Lower leg skin (tissue), 4 donors: ENCODE data around the gene EFTUD2. TPM values are rescaled to one million over a fixed set of nuclear protein-coding genes. Genes with fewer than 3 reads are reported as not detected.

Experiments
- DNase-seq, 2 donors: peaks; one replicate each; pipeline ENCODE4 v3.0.0-alpha.2; 2019; ENCODE audit warnings: low spot score in 2 of 2
- H3K4me3 ChIP-seq: fragments of 200-600 bp; sonication (generic); 2 replicates; pipeline ENCODE4 v1.5.1; 2017; ENCODE audit warnings: mild to moderate bottlenecking, low read depth; ENCODE audit not compliant: poor library complexity, severe bottlenecking
- POLR2A ChIP-seq, 2 donors: fragments of 450-650 bp; IDR thresholded peaks; one replicate each; pipeline ENCODE4 v1.6.1; 2016 to 2017; ENCODE audit warnings: antibody characterized with exemption in 2 of 2, mild to moderate bottlenecking in 1 of 2, moderate library complexity in 1 of 2
- WGBS, 2 donors: methylation state at CpG; one replicate each; pipeline ENCODE4 v1.1.5; 2018; 5-methylcytosine and 5-hydroxymethylcytosine counted together
- intact Hi-C: fragments of 100-400 bp; cut with DNase I; formaldehyde crosslinking; loops from one replicate; pipeline ENCODE4 v1.15.0; 2023; ENCODE audit warnings: low total_unique reads
- total RNA-seq, 4 donors: library from RNA; depleted of rRNA; stranded (reverse); fragments of >200 nt; gene quantifications; one replicate each; pipeline ENCODE4 v1.1.0, GENCODE V29; 2016
- TF ChIP-seq, protein P1 (sequence below), 3 donors: fragments of 450-650 bp; IDR thresholded peaks; one replicate each; pipeline ENCODE4 v1.5.1; 2016; ENCODE audit warnings: antibody characterized with exemption in 3 of 3, mild to moderate bottlenecking in 3 of 3, moderate library complexity in 2 of 3

Gene EFTUD2
- total RNA-seq, 4 donors from 2014 or later: 45.0 to 69.2 (median 51.5) TPM

DNA sequence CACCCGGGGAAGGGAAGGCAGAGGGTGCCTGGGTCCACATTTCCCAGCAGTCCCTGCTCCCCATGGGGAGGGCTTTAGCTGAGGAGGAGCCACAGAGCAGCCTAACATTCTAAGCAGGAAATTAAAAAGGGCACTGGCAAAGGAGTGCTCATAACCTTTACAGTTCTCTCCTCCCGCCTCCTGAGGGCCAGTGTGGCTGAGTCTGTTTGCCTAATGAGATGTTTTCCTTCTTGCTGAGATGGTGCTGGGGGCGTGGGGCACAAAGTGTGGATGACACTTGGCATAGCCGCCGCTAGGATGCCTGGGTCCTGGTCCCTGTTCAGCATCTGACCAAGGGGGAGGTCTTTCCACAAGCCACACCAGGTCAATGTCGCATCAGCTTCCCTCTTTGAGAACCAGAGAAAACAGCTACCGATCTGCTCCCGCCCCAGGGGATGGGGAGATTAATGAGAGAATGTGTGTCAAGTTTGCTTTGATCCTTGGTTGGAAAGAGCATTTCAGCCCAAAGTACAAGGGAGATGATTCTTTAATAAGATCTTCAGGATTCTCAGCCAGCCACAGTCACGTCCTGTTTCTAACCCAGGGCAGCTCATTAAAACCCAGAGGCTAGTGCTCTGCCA is 42.6 kb upstream of the EFTUD2 start:
- TF ChIP-seq POLR2A (IDR thresholded peaks at IDR 0.05): no peak
- TF ChIP-seq, protein P1, sequence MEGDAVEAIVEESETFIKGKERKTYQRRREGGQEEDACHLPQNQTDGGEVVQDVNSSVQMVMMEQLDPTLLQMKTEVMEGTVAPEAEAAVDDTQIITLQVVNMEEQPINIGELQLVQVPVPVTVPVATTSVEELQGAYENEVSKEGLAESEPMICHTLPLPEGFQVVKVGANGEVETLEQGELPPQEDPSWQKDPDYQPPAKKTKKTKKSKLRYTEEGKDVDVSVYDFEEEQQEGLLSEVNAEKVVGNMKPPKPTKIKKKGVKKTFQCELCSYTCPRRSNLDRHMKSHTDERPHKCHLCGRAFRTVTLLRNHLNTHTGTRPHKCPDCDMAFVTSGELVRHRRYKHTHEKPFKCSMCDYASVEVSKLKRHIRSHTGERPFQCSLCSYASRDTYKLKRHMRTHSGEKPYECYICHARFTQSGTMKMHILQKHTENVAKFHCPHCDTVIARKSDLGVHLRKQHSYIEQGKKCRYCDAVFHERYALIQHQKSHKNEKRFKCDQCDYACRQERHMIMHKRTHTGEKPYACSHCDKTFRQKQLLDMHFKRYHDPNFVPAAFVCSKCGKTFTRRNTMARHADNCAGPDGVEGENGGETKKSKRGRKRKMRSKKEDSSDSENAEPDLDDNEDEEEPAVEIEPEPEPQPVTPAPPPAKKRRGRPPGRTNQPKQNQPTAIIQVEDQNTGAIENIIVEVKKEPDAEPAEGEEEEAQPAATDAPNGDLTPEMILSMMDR (IDR thresholded peaks at IDR 0.05): no peak
- intact Hi-C loops: no loop called here
- 59 to 67% methylated on average over 9 of the region's 9 CpGs for WGBS, 2 donors
- DNase-seq: no peak
- no peak overlapping the region for H3K4me3 ChIP-seq

DNA sequence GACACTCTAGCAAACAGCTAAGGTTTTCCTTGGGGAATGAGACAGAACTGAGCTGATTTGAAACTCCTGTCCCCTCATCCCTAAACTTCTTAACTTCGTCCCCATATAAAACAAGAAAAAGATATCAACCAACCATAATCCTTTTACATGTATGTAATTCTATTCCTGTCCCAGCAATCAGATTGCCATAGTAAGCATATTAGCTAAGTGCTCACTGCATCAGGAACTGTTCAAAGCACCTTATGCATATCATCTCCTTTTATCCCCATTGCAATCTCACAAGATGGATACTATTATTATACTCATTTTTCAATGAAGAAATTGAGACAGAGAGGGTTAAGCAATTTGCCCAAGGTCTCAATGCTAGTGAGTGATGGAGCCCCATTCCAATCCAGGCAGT is 41.5 kb upstream of the EFTUD2 start:
- no peak overlapping the region for H3K4me3 ChIP-seq
- no peak for DNase-seq
- WGBS, 2 donors: 64 to 66% methylated on average over 1 of the region's 1 CpG
- TF ChIP-seq, protein P1 (IDR thresholded peaks at IDR 0.05): no peak
- no peak for TF ChIP-seq POLR2A (IDR thresholded peaks at IDR 0.05)
- intact Hi-C loops: no loop called here

DNA sequence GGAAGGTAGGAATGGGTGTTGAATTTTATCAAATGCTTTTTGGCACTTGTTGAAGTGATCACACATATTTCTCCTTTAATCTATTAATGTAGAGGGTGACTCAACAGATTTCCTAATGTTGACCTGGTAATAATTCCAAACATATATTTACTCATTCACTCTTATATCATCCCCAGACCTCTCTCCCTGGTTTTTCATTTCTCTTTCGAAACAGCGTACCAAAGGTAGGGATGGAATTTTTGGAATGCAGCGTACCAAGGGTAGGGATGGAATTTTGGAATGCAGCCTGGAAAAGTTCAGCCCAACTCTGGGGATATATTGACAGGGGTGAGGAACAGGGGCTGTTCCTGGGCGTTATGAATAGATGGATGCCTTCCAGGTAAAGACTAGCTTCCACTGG is 41.1 kb upstream of the EFTUD2 start:
- DNase-seq: no peak
- WGBS, 2 donors: 53 to 56% methylated on average over 4 of the region's 4 CpGs
- intact Hi-C loops: no loop called here
- no peak overlapping the region for H3K4me3 ChIP-seq
- TF ChIP-seq POLR2A (IDR thresholded peaks at IDR 0.05): no peak
- TF ChIP-seq, protein P1 (IDR thresholded peaks at IDR 0.05): no peak

DNA sequence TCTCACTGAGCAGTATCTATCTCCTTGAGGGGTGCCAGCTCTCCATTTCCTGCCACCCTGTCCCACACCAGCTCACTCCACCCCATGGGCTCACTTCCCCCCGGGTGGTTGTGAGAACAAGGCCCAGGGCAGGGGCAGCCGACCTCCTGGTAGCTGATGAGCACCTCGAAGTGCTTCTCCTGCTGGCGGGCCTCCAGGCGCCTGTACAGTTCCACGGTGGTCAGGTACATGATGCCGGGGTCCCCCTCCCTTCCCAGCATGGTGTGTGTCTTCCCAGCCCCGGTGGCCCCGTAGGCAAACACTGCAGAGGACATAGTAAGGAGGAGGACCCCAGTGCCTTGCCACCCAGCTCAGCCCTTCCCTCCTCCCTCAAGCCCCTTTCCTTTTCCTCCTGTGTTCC is 35.9 kb upstream of the EFTUD2 start:
- H3K4me3 ChIP-seq: no peak overlapping the region
- no peak for DNase-seq
- intact Hi-C loops: no loop called here
- TF ChIP-seq, protein P1 (IDR thresholded peaks at IDR 0.05): no peak
- no peak for TF ChIP-seq POLR2A (IDR thresholded peaks at IDR 0.05)
- WGBS, 2 donors: 93 to 96% methylated on average over 9 of the region's 9 CpGs

DNA sequence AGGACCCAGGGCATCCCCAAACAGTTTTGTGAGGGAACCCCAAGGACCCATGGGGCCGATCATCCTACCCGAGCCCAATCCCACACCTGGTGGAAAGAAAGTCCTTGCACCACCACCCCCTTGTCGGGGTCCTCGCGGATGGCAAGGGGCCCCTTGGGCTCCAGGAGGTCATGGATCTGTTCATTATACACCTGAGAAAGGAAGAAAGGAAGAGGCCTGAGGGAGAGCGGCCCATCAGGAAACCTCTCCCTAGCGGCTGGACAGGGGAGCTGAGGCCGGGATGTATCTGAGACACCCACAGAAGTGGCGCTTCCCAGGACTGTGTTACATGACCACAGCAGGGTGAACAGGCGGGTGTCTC is 35.5 kb upstream of the EFTUD2 start:
- TF ChIP-seq, protein P1 (IDR thresholded peaks at IDR 0.05): no peak
- TF ChIP-seq POLR2A (IDR thresholded peaks at IDR 0.05): no peak
- intact Hi-C loops: no loop called here

More for the DNA sequence above, 35.5 kb upstream of the EFTUD2 start:
- no peak for DNase-seq
- 97 to 100% methylated on average over 9 of the region's 10 CpGs for WGBS, 2 donors
- no peak overlapping the region for H3K4me3 ChIP-seq
